IMR-90 (cell line): ENCODE measurements around the gene ALG8. TPM values are rescaled to one million over a fixed set of nuclear protein-coding genes. Genes with fewer than 3 reads are reported as not detected.

Source experiments
- ATAC-seq: fragments of 200-7000 bp; cut with Tn5 transposase; 2 replicates; pipeline ENCODE4 v1.9.1; 2020; ENCODE audit warnings: low read depth, mild to moderate bottlenecking, moderate library complexity
- BruUV-seq: library from RNA; stranded (reverse); fragments of 400-500 nt; replicated peaks from 2 replicates; lab custom pipeline; 2021; lab: Mats Ljungman, UMichigan
- CTCF ChIA-PET: fragments of 300-600 bp; formaldehyde crosslinking; extraction: SDS; loops from one replicate; lab custom pipeline; 2021; ENCODE audit warnings: antibody characterized with exemption; lab: Yijun Ruan, JAX
- POLR2A ChIA-PET: fragments of 300-600 bp; sonication (Branson Sonifier 250); formaldehyde crosslinking; loops from one replicate; lab custom pipeline; 2022; ENCODE audit warnings: antibody characterized with exemption; ENCODE audit not compliant: unreplicated experiment; lab: Charles Lee
- DNase-seq: peaks from one replicate; pipeline ENCODE4 v3.0.0; 2013
- H2AFZ ChIP-seq: replicated peaks from 2 replicates; pipeline ENCODE3; 2013; ENCODE audit warnings: low read length, mild to moderate bottlenecking; ENCODE audit not compliant: poor library complexity
- H2AK5ac ChIP-seq: 2 replicates; pipeline ENCODE4 v1.6.1; 2013; ENCODE audit warnings: low read depth, low read length, inconsistent platforms
- H2AK9ac ChIP-seq: replicated peaks from 2 replicates; pipeline ENCODE3; 2013; ENCODE audit warnings: mild to moderate bottlenecking, low read depth, low read length, moderate library complexity; ENCODE audit not compliant: poor library complexity
- H2BK120ac ChIP-seq: 2 replicates; pipeline ENCODE4 v1.6.1; 2013; ENCODE audit warnings: low read depth, low read length, inconsistent platforms
- H2BK15ac ChIP-seq: 3 replicates; pipeline ENCODE4 v1.6.1; 2013; ENCODE audit warnings: low read depth, low read length, inconsistent platforms
- H2BK20ac ChIP-seq: 2 replicates; pipeline ENCODE4 v1.6.1; 2013; ENCODE audit warnings: low read depth, mild to moderate bottlenecking, inconsistent platforms, low read length, moderate library complexity
- H2BK5ac ChIP-seq: 2 replicates; pipeline ENCODE4 v1.6.1; 2013; ENCODE audit warnings: mild to moderate bottlenecking, low read depth, low read length, inconsistent platforms; ENCODE audit not compliant: poor library complexity, severe bottlenecking
- H3K14ac ChIP-seq: replicated peaks from 2 replicates; pipeline ENCODE4 v1.6.1; 2013; ENCODE audit warnings: low read depth, low read length, inconsistent platforms
- H3K18ac ChIP-seq: 2 replicates; pipeline ENCODE4 v1.6.1; 2013; ENCODE audit warnings: low read depth, low read length, control low read depth
- H3K23ac ChIP-seq: 2 replicates; pipeline ENCODE4 v1.6.1; 2013; ENCODE audit warnings: low read depth, low read length, inconsistent platforms
- H3K27ac ChIP-seq: 2 replicates; pipeline ENCODE4 v1.5.1; 2013; ENCODE audit warnings: mild to moderate bottlenecking, control low read depth, low read length; ENCODE audit not compliant: insufficient read depth
- H3K27me3 ChIP-seq: 2 replicates; pipeline ENCODE4 v1.6.1; 2013; ENCODE audit warnings: low read length; ENCODE audit not compliant: control insufficient read depth, insufficient read depth
- H3K36me3 ChIP-seq: 2 replicates; pipeline ENCODE4 v1.6.1; 2013; ENCODE audit warnings: low read length, mixed read lengths; ENCODE audit not compliant: control insufficient read depth, insufficient read depth
- H3K4ac ChIP-seq: 2 replicates; pipeline ENCODE4 v1.6.1; 2013; ENCODE audit warnings: low read depth, low read length, inconsistent platforms
- H3K4me1 ChIP-seq: 2 replicates; pipeline ENCODE4 v1.6.1; 2013; ENCODE audit warnings: low read length, mixed read lengths; ENCODE audit not compliant: control insufficient read depth, insufficient read depth
- H3K4me2 ChIP-seq: 2 replicates; pipeline ENCODE4 v1.6.1; 2013; ENCODE audit warnings: low read depth, mild to moderate bottlenecking, control low read depth, low read length, moderate library complexity
- H3K4me3 ChIP-seq: 2 replicates; pipeline ENCODE4 v1.5.1; 2013; ENCODE audit warnings: low read depth, mild to moderate bottlenecking, control low read depth, low read length, moderate library complexity; ENCODE audit not compliant: insufficient read depth
- H3K56ac ChIP-seq: 2 replicates; pipeline ENCODE4 v1.6.1; 2013; ENCODE audit warnings: low read length, inconsistent platforms; ENCODE audit not compliant: insufficient read depth; ENCODE audit errors: extremely low read depth
- H3K79me1 ChIP-seq, 2 experiments: 2 replicates each; pipeline ENCODE4 v1.6.1; 2013; ENCODE audit warnings: low read length in 2 of 2, inconsistent platforms in 1 of 2, low read depth in 1 of 2
- H3K9ac ChIP-seq: 2 replicates; pipeline ENCODE4 v1.6.1; 2013; ENCODE audit warnings: low read depth, low read length, control low read depth
- H3K9me1 ChIP-seq: 2 replicates; pipeline ENCODE4 v1.6.1; 2013; ENCODE audit warnings: low read length, inconsistent platforms; ENCODE audit not compliant: insufficient read depth
- H3K9me3 ChIP-seq: 2 replicates; pipeline ENCODE4 v1.6.1; 2013; ENCODE audit warnings: low read length; ENCODE audit not compliant: control insufficient read depth, insufficient read depth
- H4K20me1 ChIP-seq: 2 replicates; pipeline ENCODE4 v1.6.1; 2013; ENCODE audit warnings: low read length, inconsistent platforms; ENCODE audit not compliant: insufficient read depth
- H4K5ac ChIP-seq: 2 replicates; pipeline ENCODE4 v1.6.1; 2013; ENCODE audit warnings: mild to moderate bottlenecking, low read depth, low read length, control low read depth
- H4K8ac ChIP-seq, 2 experiments: 2 replicates each; pipeline ENCODE4 v1.6.1; 2013; ENCODE audit warnings: low read depth in 2 of 2, low read length in 2 of 2, control low read depth in 1 of 2, inconsistent platforms in 1 of 2
- H4K91ac ChIP-seq: 2 replicates; pipeline ENCODE4 v1.6.1; 2013; ENCODE audit warnings: low read depth, low read length, inconsistent platforms; ENCODE audit not compliant: insufficient read depth
- BHLHE40 ChIP-seq: fragments of 150-350 bp; IDR thresholded peaks from 2 replicates; pipeline ENCODE4 v1.6.1; 2016; ENCODE audit warnings: mild to moderate bottlenecking, low read depth, low read length
- CEBPB ChIP-seq: IDR thresholded peaks from 2 replicates; pipeline ENCODE4 v1.6.1; 2012; ENCODE audit warnings: low read depth, low read length, improper control_type of control experiment
- FOS ChIP-seq: fragments of 150-350 bp; IDR thresholded peaks from 2 replicates; pipeline ENCODE4 v1.6.1; 2016; ENCODE audit warnings: low read depth, low read length
- MAFK ChIP-seq: IDR thresholded peaks from 2 replicates; pipeline ENCODE4 v1.6.1; 2012; ENCODE audit warnings: low read depth, low read length, improper control_type of control experiment
- MXI1 ChIP-seq: IDR thresholded peaks from 2 replicates; pipeline ENCODE4 v1.6.1; 2012; ENCODE audit warnings: low read depth, mild to moderate bottlenecking, low read length, moderate library complexity, borderline replicate concordance
- RAD21 ChIP-seq: IDR thresholded peaks from 2 replicates; pipeline ENCODE4 v1.6.1; 2012; ENCODE audit warnings: low read length, improper control_type of control experiment
- RCOR1 ChIP-seq: IDR thresholded peaks from 2 replicates; pipeline ENCODE4 v1.6.1; 2012; ENCODE audit warnings: mild to moderate bottlenecking, low read length, improper control_type of control experiment; ENCODE audit not compliant: insufficient replicate concordance
- WGBS, 2 experiments: methylation state at CpG; one replicate each; pipeline versions ENCODE4 v1.1.5 to v1.1.7; 2013; ENCODE audit warnings: missing lambda C conversion rate in 2 of 2; ENCODE audit not compliant: insufficient read length in 1 of 2; ENCODE audit errors: extremely low coverage in 2 of 2; 5-methylcytosine and 5-hydroxymethylcytosine counted together
- dilution Hi-C: fragments of 300-500 bp; cut with HindIII; formaldehyde crosslinking; loops from one replicate; pipeline ENCODE4 v1.14.3; 2018; ENCODE audit warnings: low sequenced_read_pairs; ENCODE audit not compliant: unreplicated experiment
- in situ Hi-C: fragments of 300-500 bp; cut with MboI; formaldehyde crosslinking; loops from 3 replicates; pipeline ENCODE4 v1.14.3; 2019; ENCODE audit warnings: low sequenced_read_pairs, inconsistent platforms, mixed read lengths
- intact Hi-C: fragments of 100-400 bp; cut with micrococcal nuclease; formaldehyde crosslinking; loops from 2 replicates; pipeline ENCODE4 v1.10.0; 2022
- polyA plus RNA-seq, 3 experiments: library from polyadenylated mRNA; depleted of rRNA; stranded (reverse); fragments of >200 nt; gene quantifications; 2 replicates each; pipeline ENCODE4 v1.2.3, GENCODE V29; 2012; ENCODE audit warnings: low replicate concordance in 1 of 3
- total RNA-seq: library from RNA; depleted of rRNA; stranded (reverse); fragments of >200 nt; gene quantifications from 2 replicates; pipeline ENCODE4 v1.2.3, GENCODE V29; 2012
- TF ChIP-seq, protein P1 (sequence below): conservative IDR thresholded peaks from 2 replicates; pipeline ENCODE4 v1.5.1; 2012; ENCODE audit warnings: mild to moderate bottlenecking, low read depth, low read length, improper control_type of control experiment

ALG8 gene
- total and polyA plus RNA-seq, 2 of the 4 experiments (the other 2 are of a cell fraction), result 27.8 to 31.8 TPM

- WGBS, 2 experiments, result 75% methylated on average over 2 of the region's 7 CpGs; no CpG with 5 or more reads in 1 of the 2 experiments
- no TSS peak for BruUV-seq
Measured at GRCh38 chr11:78177216-78177615, 37.8 kb upstream of the ALG8 start.

More at GRCh38 chr11:78177216-78177615, 37.8 kb upstream of the ALG8 start:
- no peak overlapping the region for H4K5ac ChIP-seq
- peaks cover 26% of the 10 kb centered on the region for H3K36me3 ChIP-seq
- DNase-seq, result no peak
- H3K4me2 ChIP-seq, result no peak overlapping the region
- no peak overlapping the region for H3K4me3 ChIP-seq
- no peak overlapping the region for H2AFZ ChIP-seq
- H3K4me1 ChIP-seq, result no peaks in the 10 kb centered on the region
- peaks cover 12% of the 10 kb centered on the region for H3K9me1 ChIP-seq
- H3K27me3 ChIP-seq, result no peaks in the 10 kb centered on the region
- no peak for ATAC-seq
- no peak overlapping the region for H3K14ac ChIP-seq
- H3K79me1 ChIP-seq, result peaks cover 8 to 65% of the 10 kb centered on the region in 2 experiments
- H3K27ac ChIP-seq, result no peak overlapping the region
- no peaks in the 10 kb centered on the region for H3K9me3 ChIP-seq
- H4K8ac ChIP-seq, result no peak overlapping the region
- H2BK15ac ChIP-seq, result no peak overlapping the region
- no peak overlapping the region for H3K4ac ChIP-seq
- no peak overlapping the region for H3K9ac ChIP-seq
- H2AK5ac ChIP-seq, result no peak overlapping the region
- in situ Hi-C loops, result no loop called here
- intact Hi-C loops, result no loop called here
- no peak overlapping the region for H4K91ac ChIP-seq
- POLR2A ChIA-PET, result no interaction called here
- dilution Hi-C loops, result no loop called here
- no peak overlapping the region for H2BK120ac ChIP-seq
- H2BK20ac ChIP-seq, result no peak overlapping the region
- H2BK5ac ChIP-seq, result no peak overlapping the region
- no peak overlapping the region for H3K23ac ChIP-seq
- CTCF ChIA-PET, result no interaction called here
- H4K20me1 ChIP-seq, result peaks cover 5% of the 10 kb centered on the region
- TF ChIP-seq RAD21 (no peak), MAFK (no peak), MXI1 (no peak), RCOR1 (no peak), CEBPB (no peak), FOS (no peak), BHLHE40 (no peak)
- TF ChIP-seq, protein P1, sequence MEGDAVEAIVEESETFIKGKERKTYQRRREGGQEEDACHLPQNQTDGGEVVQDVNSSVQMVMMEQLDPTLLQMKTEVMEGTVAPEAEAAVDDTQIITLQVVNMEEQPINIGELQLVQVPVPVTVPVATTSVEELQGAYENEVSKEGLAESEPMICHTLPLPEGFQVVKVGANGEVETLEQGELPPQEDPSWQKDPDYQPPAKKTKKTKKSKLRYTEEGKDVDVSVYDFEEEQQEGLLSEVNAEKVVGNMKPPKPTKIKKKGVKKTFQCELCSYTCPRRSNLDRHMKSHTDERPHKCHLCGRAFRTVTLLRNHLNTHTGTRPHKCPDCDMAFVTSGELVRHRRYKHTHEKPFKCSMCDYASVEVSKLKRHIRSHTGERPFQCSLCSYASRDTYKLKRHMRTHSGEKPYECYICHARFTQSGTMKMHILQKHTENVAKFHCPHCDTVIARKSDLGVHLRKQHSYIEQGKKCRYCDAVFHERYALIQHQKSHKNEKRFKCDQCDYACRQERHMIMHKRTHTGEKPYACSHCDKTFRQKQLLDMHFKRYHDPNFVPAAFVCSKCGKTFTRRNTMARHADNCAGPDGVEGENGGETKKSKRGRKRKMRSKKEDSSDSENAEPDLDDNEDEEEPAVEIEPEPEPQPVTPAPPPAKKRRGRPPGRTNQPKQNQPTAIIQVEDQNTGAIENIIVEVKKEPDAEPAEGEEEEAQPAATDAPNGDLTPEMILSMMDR, result no peak
- no peak overlapping the region for H2AK9ac ChIP-seq
- H3K56ac ChIP-seq, result no peak overlapping the region
- H3K18ac ChIP-seq, result no peak overlapping the region
